Kidney epithelial cell (primary cell): ENCODE results near the gene SUPT3H. TPM values are rescaled to one million over a fixed set of nuclear protein-coding genes. Genes with fewer than 3 reads are reported as not detected.

ENCODE experiments used
- DNase-seq: peaks from one replicate; pipeline ENCODE4 v3.0.0-alpha.2; 2010; ENCODE audit warnings: low read depth
- H3K27me3 ChIP-seq: 2 replicates; pipeline ENCODE4 v1.6.0; 2011; ENCODE audit warnings: low read length; ENCODE audit not compliant: control insufficient read depth, insufficient read depth
- H3K36me3 ChIP-seq: 2 replicates; pipeline ENCODE4 v1.5.1; 2011; ENCODE audit warnings: low read length; ENCODE audit not compliant: control insufficient read depth, insufficient read depth
- H3K4me3 ChIP-seq: 2 replicates; pipeline ENCODE4 v1.5.1; 2011; ENCODE audit warnings: low read depth, mild to moderate bottlenecking, control low read depth, low read length
- CTCF ChIP-seq: IDR thresholded peaks from 2 replicates; pipeline ENCODE4 v1.5.1; 2011; ENCODE audit warnings: mild to moderate bottlenecking, moderate library complexity, low read length, control low read depth, inconsistent platforms; ENCODE audit not compliant: insufficient read depth, poor library complexity, severe bottlenecking
- total RNA-seq: library from RNA; depleted of rRNA; stranded (reverse); fragments of >200 nt; gene quantifications from 2 replicates; pipeline ENCODE4 v1.2.3, GENCODE V29; 2015

The SUPT3H gene
- total RNA-seq, 1 donor from 2014 or later: 18.3 TPM

GRCh38 chr6:45326698-45327417, 50.9 kb downstream of the SUPT3H start:
- no peaks in the 10 kb centered on the region for H3K36me3 ChIP-seq
- no peak overlapping the region for H3K4me3 ChIP-seq
- TF ChIP-seq CTCF: no peak
- no peak for DNase-seq
- H3K27me3 ChIP-seq: no peaks in the 10 kb centered on the region

- Histone ChIP-seq H3K27me3 (no peaks in the 10 kb centered on the region), H3K4me3 (no peak overlapping the region), H3K36me3 (no peaks in the 10 kb centered on the region)
- no peak for DNase-seq
- no peak for TF ChIP-seq CTCF
These were observed 54.0 kb downstream of the SUPT3H start for GRCh38 chr6:45323656-45324224.

- DNase-seq: no peak
- no peak overlapping the region for H3K4me3 ChIP-seq
- no peak for TF ChIP-seq CTCF
- no peaks in the 10 kb centered on the region for H3K27me3 ChIP-seq
- H3K36me3 ChIP-seq: no peaks in the 10 kb centered on the region
These were observed 57.4 kb downstream of the SUPT3H start for GRCh38 chr6:45320349-45320748.

- Histone ChIP-seq H3K27me3 (no peaks in the 10 kb centered on the region), H3K36me3 (no peaks in the 10 kb centered on the region), H3K4me3 (no peak overlapping the region)
- TF ChIP-seq CTCF: no peak
- DNase-seq: no peak
These were observed 63.6 kb downstream of the SUPT3H start for GRCh38 chr6:45314146-45314545.

- no peak for TF ChIP-seq CTCF
- Histone ChIP-seq H3K27me3 (no peaks in the 10 kb centered on the region), H3K36me3 (no peaks in the 10 kb centered on the region), H3K4me3 (no peak overlapping the region)
- DNase-seq: no peak
These were observed 67.5 kb downstream of the SUPT3H start for GRCh38 chr6:45310118-45310788.

- Histone ChIP-seq H3K36me3 (no peaks in the 10 kb centered on the region), H3K27me3 (no peaks in the 10 kb centered on the region), H3K4me3 (no peak overlapping the region)
- DNase-seq: no peak
- no peak for TF ChIP-seq CTCF
These were observed 72.2 kb downstream of the SUPT3H start for GRCh38 chr6:45305546-45305945.
